GM19240 (cell line): Measurements from ENCODE around the gene EXOC4.

Source experiments
- DNase-seq: peaks from one replicate; pipeline ENCODE4 v3.0.0; 2011; ENCODE audit warnings: low spot score; ENCODE audit not compliant: insufficient read length

EXOC4 gene

GRCh38 chr7:133699386-133699785, 446.5 kb downstream of the EXOC4 start:
- no peak for DNase-seq

- DNase-seq, result no peak
These were observed 449.2 kb downstream of the EXOC4 start for GRCh38 chr7:133702078-133702477.

- DNase-seq, result no peak
These were observed 450.1 kb downstream of the EXOC4 start for GRCh38 chr7:133702960-133703359.

GRCh38 chr7:133703547-133703946, 450.7 kb downstream of the EXOC4 start:
- no peak for DNase-seq

GRCh38 chr7:133704453-133704852, 451.6 kb downstream of the EXOC4 start:
- no peak for DNase-seq

- no peak for DNase-seq
These were observed 452.7 kb downstream of the EXOC4 start for GRCh38 chr7:133705596-133705995.

GRCh38 chr7:133706016-133706415, 453.1 kb downstream of the EXOC4 start:
- no peak for DNase-seq

- no peak for DNase-seq
These were observed 456.4 kb downstream of the EXOC4 start for GRCh38 chr7:133709036-133709880.

GRCh38 chr7:133712544-133712943, 459.7 kb downstream of the EXOC4 start:
- no peak for DNase-seq

- DNase-seq, result no peak
These were observed 461.8 kb downstream of the EXOC4 start for GRCh38 chr7:133714654-133715053.

GRCh38 chr7:133718131-133718530, 465.3 kb downstream of the EXOC4 start:
- DNase-seq, result no peak

GRCh38 chr7:133723044-133723443, 470.2 kb downstream of the EXOC4 start:
- DNase-seq, result no peak

- no peak for DNase-seq
These were observed 471.3 kb downstream of the EXOC4 start for GRCh38 chr7:133724148-133724547.

GRCh38 chr7:133724694-133725093, 471.8 kb downstream of the EXOC4 start:
- DNase-seq, result no peak

- no peak for DNase-seq
These were observed 474.8 kb downstream of the EXOC4 start for GRCh38 chr7:133727476-133728214.

GRCh38 chr7:133730360-133730759, 477.5 kb downstream of the EXOC4 start:
- no peak for DNase-seq

GRCh38 chr7:133733401-133733800, 480.5 kb downstream of the EXOC4 start:
- DNase-seq, result no peak

- no peak for DNase-seq
These were observed 482.3 kb downstream of the EXOC4 start for GRCh38 chr7:133735222-133735621.

- no peak for DNase-seq
These were observed 486.9 kb downstream of the EXOC4 start for GRCh38 chr7:133739817-133740216.

- DNase-seq, result no peak
These were observed 488.2 kb downstream of the EXOC4 start for GRCh38 chr7:133741078-133741477.

- no peak for DNase-seq
These were observed 488.8 kb downstream of the EXOC4 start for GRCh38 chr7:133741703-133742102.

GRCh38 chr7:133742709-133743538, 490.0 kb downstream of the EXOC4 start:
- DNase-seq, result no peak
